Keratinocyte (primary cell): Measurements from ENCODE around the gene DRGX. TPM values are rescaled to one million over a fixed set of nuclear protein-coding genes. Genes with fewer than 3 reads are reported as not detected.
A peak's percentile ranks its signal among the peaks of the same experiment; 100 is the strongest.

Experiments used
- DNase-seq: peaks from one replicate; pipeline ENCODE4 v3.0.0-alpha.2; 2011; ENCODE audit warnings: low read depth, missing footprints, low spot score
- FAIRE-seq: peaks from 2 replicates; lab custom pipeline; 2011; peaks lifted over from hg19 to GRCh38; lab: Jason Lieb, UNC
- H2AFZ ChIP-seq: 2 replicates; pipeline ENCODE4 v1.6.0; 2012; ENCODE audit warnings: low read length, control low read depth, inconsistent platforms; ENCODE audit not compliant: control insufficient read depth
- H3K27ac ChIP-seq: 2 replicates; pipeline ENCODE4 v1.5.1; 2011; ENCODE audit warnings: low read length; ENCODE audit not compliant: control insufficient read depth, insufficient read depth
- H3K27me3 ChIP-seq: 3 replicates; pipeline ENCODE4 v1.6.0; 2011; ENCODE audit warnings: low read length; ENCODE audit not compliant: control insufficient read depth, insufficient read depth; ENCODE audit errors: extremely low read depth
- H3K36me3 ChIP-seq, 2 experiments: 2 replicates in 1 of 2; 3 replicates in 1 of 2; pipeline ENCODE4 v1.5.1; 2011; ENCODE audit warnings: low read length in 2 of 2, mild to moderate bottlenecking in 1 of 2; ENCODE audit not compliant: control insufficient read depth in 2 of 2, insufficient read depth in 2 of 2; ENCODE audit errors: extremely low read depth in 1 of 2
- H3K4me1 ChIP-seq: 3 replicates; pipeline ENCODE4 v1.5.1; 2011; ENCODE audit warnings: low read length; ENCODE audit not compliant: control insufficient read depth, insufficient read depth; ENCODE audit errors: extremely low read depth
- H3K4me2 ChIP-seq: 3 replicates; pipeline ENCODE4 v1.6.0; 2011; ENCODE audit warnings: low read depth, low read length; ENCODE audit not compliant: control insufficient read depth, insufficient read depth; ENCODE audit errors: extremely low read depth
- H3K4me3 ChIP-seq, 3 experiments: fragments of 200-600 bp in 1 of 3; sonication (generic) in 1 of 3; 2 replicates in 2 of 3; 3 replicates in 1 of 3; pipeline ENCODE4 v1.5.1; 2011 to 2016; ENCODE audit warnings: low read length in 3 of 3, mild to moderate bottlenecking in 3 of 3, control low read depth in 2 of 3, inconsistent platforms in 1 of 3, low read depth in 1 of 3, mixed read lengths in 1 of 3, mixed run types in 1 of 3, moderate library complexity in 1 of 3; ENCODE audit not compliant: control insufficient read depth in 2 of 3, insufficient read depth in 2 of 3; ENCODE audit errors: extremely low read depth in 1 of 3
- H3K79me2 ChIP-seq: 2 replicates; pipeline ENCODE4 v1.6.0; 2012; ENCODE audit warnings: low read length; ENCODE audit not compliant: control insufficient read depth, insufficient read depth
- H3K9ac ChIP-seq: 3 replicates; pipeline ENCODE4 v1.6.0; 2011; ENCODE audit warnings: low read length; ENCODE audit not compliant: control insufficient read depth, insufficient read depth; ENCODE audit errors: extremely low read depth
- H3K9me1 ChIP-seq: 3 replicates; pipeline ENCODE4 v1.6.0; 2011; ENCODE audit warnings: low read length; ENCODE audit not compliant: control insufficient read depth, insufficient read depth; ENCODE audit errors: extremely low read depth
- H3K9me3 ChIP-seq: 2 replicates; pipeline ENCODE4 v1.5.1; 2012; ENCODE audit warnings: low read depth, low read length; ENCODE audit not compliant: control insufficient read depth
- H4K20me1 ChIP-seq: 3 replicates; pipeline ENCODE4 v1.6.0; 2011; ENCODE audit warnings: low read length; ENCODE audit not compliant: control insufficient read depth, insufficient read depth; ENCODE audit errors: extremely low read depth
- CTCF ChIP-seq, 3 experiments: IDR thresholded peaks in 1 of 3; conservative IDR thresholded peaks in 1 of 3; optimal IDR thresholded peaks in 1 of 3; 2 replicates in 2 of 3; 3 replicates in 1 of 3; pipeline versions ENCODE3 to v1.5.1; 2011; ENCODE audit warnings: low read length in 3 of 3, mild to moderate bottlenecking in 3 of 3, moderate library complexity in 2 of 3, control low read depth in 1 of 3, inconsistent platforms in 1 of 3; ENCODE audit not compliant: insufficient read depth in 2 of 3; ENCODE audit errors: extremely low read depth in 1 of 3
- EZH2 ChIP-seq: IDR thresholded peaks from one replicate; pipeline ENCODE4 v1.6.1; 2012; ENCODE audit warnings: inconsistent platforms, mild to moderate bottlenecking, low read length, moderate library complexity
- dilution Hi-C: fragments of 300-500 bp; cut with MboI; formaldehyde crosslinking; loops from one replicate; pipeline ENCODE4 v1.7.0; 2020; ENCODE audit warnings: low sequenced_read_pairs; ENCODE audit not compliant: extremely low pct_ligation_motif_present
- polyA plus RNA-seq, 5 experiments: library from polyadenylated mRNA; depleted of rRNA in 3 of 5; stranded (reverse) in 3 of 5; stranded (forward) in 1 of 5; unstranded in 1 of 5; fragments of >200 nt; gene quantifications; 1 replicate in 1 of 5; 2 replicates in 3 of 5; 3 replicates in 1 of 5; pipeline versions ENCODE4 v1.2.1 to v1.2.3, GENCODE V29; 2011 to 2012; ENCODE audit warnings: missing spikeins in 2 of 5, low read depth in 1 of 5, low replicate concordance in 1 of 5

The DRGX gene
- polyA plus RNA-seq, 1 donor (not counting 4 experiments of a cell fraction or from before 2014, with no cell fraction given) = not detected

- no peak for TF ChIP-seq CTCF (optimal IDR thresholded peaks at IDR 0.05 in 1 of 3, IDR thresholded peaks at IDR 0.05 in 1 of 3, conservative IDR thresholded peaks at IDR 0.05 in 1 of 3; ENCODE audit: extremely low read depth in 1 of 3, insufficient read depth in 2 of 3, low read length in 3 of 3)
- TF ChIP-seq EZH2 = no peak
- H3K27ac ChIP-seq = no peak overlapping the region
- H3K9ac ChIP-seq = no peak overlapping the region
- peaks cover 5% of the 10 kb centered on the region for H3K4me1 ChIP-seq
- H3K4me2 ChIP-seq = no peak overlapping the region
- no peaks in the 10 kb centered on the region for H3K9me3 ChIP-seq
- H4K20me1 ChIP-seq = no peaks in the 10 kb centered on the region
- FAIRE-seq (no peak), DNase-seq (no peak)
- H3K4me3 ChIP-seq = no peak overlapping the region
- no peaks in the 10 kb centered on the region for H3K36me3 ChIP-seq
- no peak overlapping the region for H2AFZ ChIP-seq
- H3K27me3 ChIP-seq = peaks cover 73% of the 10 kb centered on the region
- no peaks in the 10 kb centered on the region for H3K9me1 ChIP-seq
- dilution Hi-C loops = no loop called here
- no peaks in the 10 kb centered on the region for H3K79me2 ChIP-seq
Observed at GRCh38 chr10:49396666-49396999, 744 bp upstream of the DRGX start.

GRCh38 chr10:49394933-49395740 is 752 bp downstream of the DRGX start:
- H3K36me3 ChIP-seq = no peaks in the 10 kb centered on the region
- H3K4me3 ChIP-seq = no peak overlapping the region
- TF ChIP-seq EZH2 = peak; percentile 98
- TF ChIP-seq CTCF (optimal IDR thresholded peaks at IDR 0.05 in 1 of 3, IDR thresholded peaks at IDR 0.05 in 1 of 3, conservative IDR thresholded peaks at IDR 0.05 in 1 of 3; ENCODE audit: extremely low read depth in 1 of 3, insufficient read depth in 2 of 3, low read length in 3 of 3) = no peak
- no peaks in the 10 kb centered on the region for H3K9me1 ChIP-seq
- H3K27me3 ChIP-seq = peaks cover 81% of the 10 kb centered on the region
- H3K4me2 ChIP-seq = no peak overlapping the region
- peaks cover 5% of the 10 kb centered on the region for H3K4me1 ChIP-seq
- no peaks in the 10 kb centered on the region for H3K79me2 ChIP-seq
- dilution Hi-C loops = no loop called here
- DNase-seq (no peak), FAIRE-seq (no peak)
- H3K27ac ChIP-seq = no peak overlapping the region
- H2AFZ ChIP-seq = no peak overlapping the region
- no peaks in the 10 kb centered on the region for H3K9me3 ChIP-seq
- no peaks in the 10 kb centered on the region for H4K20me1 ChIP-seq
- H3K9ac ChIP-seq = no peak overlapping the region
